Mucosa of stomach (tissue), 1 donor: ENCODE results near the gene PRDM5.
"Not testable (repeated sequence)": the region's sequence is repeated elsewhere in the genome, so short reads cannot be mapped to it uniquely, and the experiment has no call there.

Experiments
- H3K27me3 ChIP-seq: one replicate; pipeline ENCODE4 v1.7.0; 2013; ENCODE audit warnings: mild to moderate bottlenecking, low read length; ENCODE audit not compliant: control insufficient read depth, insufficient read depth
- H3K36me3 ChIP-seq: one replicate; pipeline ENCODE4 v1.7.0; 2013; ENCODE audit warnings: low read length; ENCODE audit not compliant: control insufficient read depth, insufficient read depth
- H3K4me1 ChIP-seq: one replicate; pipeline ENCODE4 v1.7.0; 2013; ENCODE audit warnings: mild to moderate bottlenecking, low read length; ENCODE audit not compliant: control insufficient read depth, insufficient read depth
- H3K4me3 ChIP-seq: one replicate; pipeline ENCODE4 v1.7.0; 2013; ENCODE audit warnings: low read length
- H3K9ac ChIP-seq: one replicate; pipeline ENCODE4 v1.7.0; 2013; ENCODE audit warnings: mild to moderate bottlenecking, low read length, moderate library complexity
- H3K9me3 ChIP-seq: one replicate; pipeline ENCODE4 v1.7.0; 2013; ENCODE audit warnings: mild to moderate bottlenecking, low read length, moderate library complexity; ENCODE audit not compliant: control insufficient read depth
- donor health status: Pancreatic carcinoma.

PRDM5 gene

GRCh38 chr4:120763650-120764049 is 158.9 kb downstream of the PRDM5 start:
- Histone ChIP-seq H3K4me3 (no peak overlapping the region), H3K4me1 (peaks cover under 1% of the 10 kb centered on the region), H3K27me3 (no peaks in the 10 kb centered on the region), H3K9me3 (no peaks in the 10 kb centered on the region), H3K36me3 (no peaks in the 10 kb centered on the region), H3K9ac (no peak overlapping the region)

- H3K36me3 ChIP-seq, result no peaks in the 10 kb centered on the region
- H3K9ac ChIP-seq, result no peak overlapping the region
These were observed 161.5 kb downstream of the PRDM5 start for GRCh38 chr4:120761070-120761469.

GRCh38 chr4:120760047-120760446 is 162.5 kb downstream of the PRDM5 start:
- Histone ChIP-seq H3K9me3 (no peaks in the 10 kb centered on the region), H3K4me3 (no peak overlapping the region), H3K9ac (no peak overlapping the region), H3K27me3 (no peaks in the 10 kb centered on the region), H3K4me1 (no peaks in the 10 kb centered on the region), H3K36me3 (no peaks in the 10 kb centered on the region)

More at GRCh38 chr4:120761070-120761469, 161.5 kb downstream of the PRDM5 start:
- Histone ChIP-seq H3K9me3 (no peaks in the 10 kb centered on the region), H3K27me3 (no peaks in the 10 kb centered on the region), H3K4me3 (no peak overlapping the region), H3K4me1 (no peaks in the 10 kb centered on the region)

GRCh38 chr4:120755864-120756263 is 166.7 kb downstream of the PRDM5 start:
- H3K27me3 ChIP-seq, result no peaks in the 10 kb centered on the region
- H3K4me1 ChIP-seq, result no peaks in the 10 kb centered on the region
- H3K4me3 ChIP-seq, result no peak overlapping the region
- no peak overlapping the region for H3K9ac ChIP-seq
- H3K9me3 ChIP-seq, result no peaks in the 10 kb centered on the region
- no peaks in the 10 kb centered on the region for H3K36me3 ChIP-seq

GRCh38 chr4:120754590-120754989 is 167.9 kb downstream of the PRDM5 start:
- no peaks in the 10 kb centered on the region for H3K4me1 ChIP-seq
- no peak overlapping the region for H3K9ac ChIP-seq
- H3K36me3 ChIP-seq, result no peaks in the 10 kb centered on the region
- no peaks in the 10 kb centered on the region for H3K27me3 ChIP-seq
- no peaks in the 10 kb centered on the region for H3K9me3 ChIP-seq
- H3K4me3 ChIP-seq, result no peak overlapping the region

- H3K36me3 ChIP-seq, result no peaks in the 10 kb centered on the region
These were observed 168.7 kb downstream of the PRDM5 start for GRCh38 chr4:120753854-120754253.

GRCh38 chr4:120750152-120750525 is 172.4 kb downstream of the PRDM5 start:
- no peak overlapping the region for H3K9ac ChIP-seq
- no peaks in the 10 kb centered on the region for H3K4me1 ChIP-seq
- no peaks in the 10 kb centered on the region for H3K27me3 ChIP-seq
- H3K36me3 ChIP-seq, result no peaks in the 10 kb centered on the region
- H3K4me3 ChIP-seq, result no peak overlapping the region
- no peaks in the 10 kb centered on the region for H3K9me3 ChIP-seq

More at GRCh38 chr4:120753854-120754253, 168.7 kb downstream of the PRDM5 start:
- H3K27me3 ChIP-seq, result no peaks in the 10 kb centered on the region
- H3K9ac ChIP-seq, result no peak overlapping the region
- no peaks in the 10 kb centered on the region for H3K9me3 ChIP-seq
- H3K4me1 ChIP-seq, result no peaks in the 10 kb centered on the region
- H3K4me3 ChIP-seq, result no peak overlapping the region

- no peaks in the 10 kb centered on the region for H3K9me3 ChIP-seq
- no peaks in the 10 kb centered on the region for H3K36me3 ChIP-seq
- H3K9ac ChIP-seq, result no peak overlapping the region
- H3K4me3 ChIP-seq, result no peak overlapping the region
- H3K4me1 ChIP-seq, result no peaks in the 10 kb centered on the region
- H3K27me3 ChIP-seq, result no peaks in the 10 kb centered on the region
These were observed 172.9 kb downstream of the PRDM5 start for GRCh38 chr4:120749445-120750151.

- not testable (repeated sequence) for H3K4me1 ChIP-seq, H3K9ac ChIP-seq, H3K36me3 ChIP-seq, H3K27me3 ChIP-seq, H3K9me3 ChIP-seq, H3K4me3 ChIP-seq
These were observed 180.9 kb downstream of the PRDM5 start for GRCh38 chr4:120741636-120742035.

GRCh38 chr4:120736312-120736711 is 186.2 kb downstream of the PRDM5 start:
- H3K9ac ChIP-seq, result no peak overlapping the region
- no peaks in the 10 kb centered on the region for H3K9me3 ChIP-seq
- H3K27me3 ChIP-seq, result no peaks in the 10 kb centered on the region
- no peak overlapping the region for H3K4me3 ChIP-seq
- H3K36me3 ChIP-seq, result no peaks in the 10 kb centered on the region
- no peaks in the 10 kb centered on the region for H3K4me1 ChIP-seq

GRCh38 chr4:120733968-120734367 is 188.6 kb downstream of the PRDM5 start:
- Histone ChIP-seq H3K9ac (no peak overlapping the region), H3K4me3 (no peak overlapping the region), H3K36me3 (no peaks in the 10 kb centered on the region), H3K9me3 (no peaks in the 10 kb centered on the region), H3K27me3 (no peaks in the 10 kb centered on the region), H3K4me1 (no peaks in the 10 kb centered on the region)

GRCh38 chr4:120733054-120733453 is 189.5 kb downstream of the PRDM5 start:
- Histone ChIP-seq H3K9me3 (no peaks in the 10 kb centered on the region), H3K4me1 (no peaks in the 10 kb centered on the region), H3K9ac (no peak overlapping the region), H3K4me3 (no peak overlapping the region), H3K36me3 (no peaks in the 10 kb centered on the region), H3K27me3 (no peaks in the 10 kb centered on the region)

- no peaks in the 10 kb centered on the region for H3K9me3 ChIP-seq
- H3K9ac ChIP-seq, result no peak overlapping the region
- H3K4me1 ChIP-seq, result no peaks in the 10 kb centered on the region
- H3K36me3 ChIP-seq, result no peaks in the 10 kb centered on the region
- H3K4me3 ChIP-seq, result no peak overlapping the region
- no peaks in the 10 kb centered on the region for H3K27me3 ChIP-seq
These were observed 191.0 kb downstream of the PRDM5 start for GRCh38 chr4:120731561-120731960.
